Chondrocyte (in vitro differentiated cells): ENCODE measurements around the gene KCNQ2. TPM values are rescaled to one million over a fixed set of nuclear protein-coding genes. Genes with fewer than 3 reads are reported as not detected.

Experiments
- DNase-seq: peaks from one replicate; pipeline ENCODE4 v3.0.0; 2021; ENCODE audit warnings: mixed read lengths, low spot score
- H3K27ac Mint-ChIP-seq: one replicate; pipeline ENCODE4 v1.8.0; 2021; ENCODE audit warnings: mild to moderate bottlenecking, moderate library complexity, mixed read lengths; ENCODE audit not compliant: unreplicated experiment
- H3K27me3 Mint-ChIP-seq: 2 replicates; pipeline ENCODE4 v1.8.0; 2021; ENCODE audit warnings: low read depth, mixed read lengths
- H3K36me3 Mint-ChIP-seq: 2 replicates; pipeline ENCODE4 v1.8.0; 2021; ENCODE audit warnings: low read depth, mixed read lengths
- H3K4me1 Mint-ChIP-seq: 2 replicates; pipeline ENCODE4 v1.8.0; 2021; ENCODE audit warnings: low read depth, mild to moderate bottlenecking, mixed read lengths
- H3K4me3 Mint-ChIP-seq: one replicate; pipeline ENCODE4 v1.8.0; 2021; ENCODE audit warnings: mild to moderate bottlenecking, moderate library complexity, mixed read lengths; ENCODE audit not compliant: unreplicated experiment
- H3K9me3 Mint-ChIP-seq: 2 replicates; pipeline ENCODE4 v1.8.0; 2021; ENCODE audit warnings: low read depth, mixed read lengths
- CTCF ChIP-seq: fragments of 200-600 bp; sonication (generic); IDR thresholded peaks from 2 replicates; pipeline ENCODE4 v1.5.0; 2021; ENCODE audit warnings: antibody characterized with exemption, mild to moderate bottlenecking, moderate library complexity
- total RNA-seq: library from RNA; stranded (reverse); gene quantifications from 3 replicates; pipeline ENCODE4 v1.2.1, GENCODE V29; 2021

The KCNQ2 gene
- total RNA-seq, 1 donor from 2014 or later = not detected

GRCh38 chr20:63401384-63402110 is 70.9 kb downstream of the KCNQ2 start:
- Mint-ChIP-seq H3K4me1 (no peaks in the 10 kb centered on the region), H3K36me3 (no peaks in the 10 kb centered on the region), H3K27ac (no peak overlapping the region), H3K27me3 (peaks cover 30% of the 10 kb centered on the region), H3K9me3 (no peaks in the 10 kb centered on the region), H3K4me3 (no peak overlapping the region)
- DNase-seq = no peak
- TF ChIP-seq CTCF = no peak

- Mint-ChIP-seq H3K4me1 (no peaks in the 10 kb centered on the region), H3K4me3 (no peak overlapping the region), H3K27me3 (peaks cover 31% of the 10 kb centered on the region), H3K36me3 (no peaks in the 10 kb centered on the region), H3K27ac (no peak overlapping the region), H3K9me3 (no peaks in the 10 kb centered on the region)
- no peak for DNase-seq
- TF ChIP-seq CTCF = no peak
Measured at GRCh38 chr20:63400486-63401210, 71.8 kb downstream of the KCNQ2 start.

- Mint-ChIP-seq H3K27ac (no peak overlapping the region), H3K27me3 (peaks cover 35% of the 10 kb centered on the region), H3K36me3 (no peaks in the 10 kb centered on the region), H3K4me3 (no peak overlapping the region), H3K9me3 (no peaks in the 10 kb centered on the region), H3K4me1 (no peaks in the 10 kb centered on the region)
- no peak for TF ChIP-seq CTCF
- no peak for DNase-seq
Measured at GRCh38 chr20:63399596-63400375, 72.7 kb downstream of the KCNQ2 start.

- H3K4me3 Mint-ChIP-seq = no peak overlapping the region
- peaks cover 42% of the 10 kb centered on the region for H3K27me3 Mint-ChIP-seq
- no peak overlapping the region for H3K27ac Mint-ChIP-seq
- no peaks in the 10 kb centered on the region for H3K36me3 Mint-ChIP-seq
- no peak for TF ChIP-seq CTCF
- no peaks in the 10 kb centered on the region for H3K4me1 Mint-ChIP-seq
- no peaks in the 10 kb centered on the region for H3K9me3 Mint-ChIP-seq
- no peak for DNase-seq
Measured at GRCh38 chr20:63398744-63399514, 73.5 kb downstream of the KCNQ2 start.
